Central memory CD4-positive, alpha-beta T cell (primary cell): ENCODE data around the gene MRTFA.
"Not testable (repeated sequence)": the region's sequence is repeated elsewhere in the genome, so short reads cannot be mapped to it uniquely, and the experiment has no call there.

Experiments used
- DNase-seq: peaks from one replicate; pipeline ENCODE4 v3.0.0; 2022

MRTFA gene

DNA sequence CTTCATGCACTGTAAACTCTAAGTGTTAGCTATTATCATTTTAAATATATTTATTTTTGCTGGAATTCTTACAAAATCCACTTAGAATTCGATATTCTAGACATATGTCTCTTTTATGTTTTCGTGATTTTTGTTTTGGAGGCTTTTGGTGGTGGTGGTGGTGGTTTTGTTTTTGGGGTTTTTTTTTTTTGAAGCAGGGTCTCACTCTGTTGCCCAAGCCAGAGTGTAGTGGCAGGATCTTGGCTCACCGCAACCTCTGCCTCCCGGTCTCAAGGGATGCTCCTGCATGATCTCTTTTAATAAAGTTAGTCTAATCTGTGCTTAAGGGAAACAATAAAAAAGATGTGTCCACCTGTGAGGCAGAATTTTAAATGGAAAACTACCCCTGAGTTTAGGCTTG is 117.7 kb downstream of the MRTFA start:
- no peak for DNase-seq

DNA sequence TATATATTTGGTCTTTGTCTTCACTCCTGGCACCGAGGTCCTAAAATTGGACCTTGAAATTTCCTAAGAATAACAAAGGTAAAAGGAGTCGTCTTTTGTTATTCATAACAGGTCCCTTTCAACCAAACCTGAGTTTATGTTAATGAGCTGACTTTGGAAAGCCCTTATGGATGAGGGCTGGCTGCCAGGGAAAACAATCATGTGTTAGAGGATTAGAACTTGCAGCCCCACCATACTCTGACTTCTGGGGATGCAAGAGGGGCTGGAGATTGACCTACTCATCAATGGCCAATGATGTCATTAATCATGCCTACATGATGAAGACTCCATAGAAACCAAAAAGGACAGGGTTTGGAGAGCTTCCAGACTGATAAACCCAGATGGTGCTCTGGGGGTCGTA is 118.9 kb downstream of the MRTFA start:
- DNase-seq: no peak

DNA sequence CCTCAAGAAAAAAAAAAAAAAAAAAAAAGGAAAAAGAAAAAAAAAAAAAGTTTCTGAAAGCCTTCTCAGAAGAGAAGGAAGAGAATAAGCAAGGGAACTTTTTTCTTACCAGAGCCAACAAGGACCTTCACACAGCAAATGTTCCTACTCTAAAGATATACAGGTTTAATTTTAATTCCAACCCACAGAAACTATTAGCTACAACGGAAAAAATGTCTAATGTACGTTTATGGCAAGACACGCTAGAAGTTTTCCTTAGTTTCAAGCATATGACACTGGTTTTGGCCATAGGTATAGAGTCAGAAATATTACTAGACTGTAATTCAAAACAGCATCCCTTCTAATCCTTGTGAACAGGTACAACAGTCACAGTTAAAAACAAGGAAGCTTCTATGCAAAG is 120.1 kb downstream of the MRTFA start:
- no peak for DNase-seq

DNA sequence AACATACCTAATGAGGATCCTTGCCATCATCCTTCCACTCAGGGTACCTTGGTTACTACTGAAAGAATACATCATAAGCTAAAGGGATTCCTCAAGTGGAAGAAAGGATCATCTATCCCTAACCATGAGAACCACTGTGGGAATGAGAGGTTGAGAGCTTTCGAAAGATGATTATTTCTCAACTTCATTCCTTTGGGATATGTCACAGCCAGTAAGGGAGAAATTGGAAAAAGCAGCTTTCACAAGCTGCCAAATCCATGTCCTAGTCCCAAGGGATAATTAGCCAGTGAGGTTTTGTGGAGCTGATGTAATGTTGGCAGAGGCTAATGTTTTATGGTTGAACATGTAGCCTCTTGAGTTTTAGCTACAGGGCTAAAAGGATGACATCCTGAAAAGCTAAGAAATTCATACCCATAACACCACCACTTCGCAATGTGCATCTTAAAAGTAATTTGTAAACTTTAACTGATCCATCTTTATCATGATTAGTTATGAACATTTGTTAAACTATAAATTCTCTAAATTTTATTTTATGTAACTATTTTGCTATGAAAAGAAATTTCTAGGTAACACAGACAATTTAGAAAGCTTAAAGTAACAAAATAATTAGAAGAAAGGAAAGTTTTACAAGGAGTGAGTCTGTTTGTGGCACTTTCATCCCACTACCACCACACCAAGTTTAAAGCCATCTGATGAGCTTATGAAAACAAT is 123.9 kb downstream of the MRTFA start:
- no peak for DNase-seq

DNA sequence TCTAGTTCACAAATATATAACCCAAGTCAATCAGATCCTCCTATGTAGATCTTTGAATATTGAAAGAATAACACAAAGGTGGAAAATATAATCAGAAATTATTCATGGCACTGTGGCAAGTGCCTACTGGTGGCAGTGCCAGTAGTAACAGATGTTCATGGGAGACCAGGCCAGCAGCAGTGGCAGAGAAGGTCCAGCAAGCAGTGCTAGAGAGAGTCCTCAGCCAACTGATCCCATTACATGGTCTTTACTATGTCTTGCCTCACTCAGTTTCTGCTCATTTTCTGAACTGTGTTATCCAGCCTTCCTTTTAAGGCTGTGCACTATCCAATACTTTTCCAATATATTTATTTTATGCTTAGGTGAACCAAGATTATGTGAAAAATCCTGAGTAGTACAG is 124.9 kb downstream of the MRTFA start:
- DNase-seq: no peak

DNA sequence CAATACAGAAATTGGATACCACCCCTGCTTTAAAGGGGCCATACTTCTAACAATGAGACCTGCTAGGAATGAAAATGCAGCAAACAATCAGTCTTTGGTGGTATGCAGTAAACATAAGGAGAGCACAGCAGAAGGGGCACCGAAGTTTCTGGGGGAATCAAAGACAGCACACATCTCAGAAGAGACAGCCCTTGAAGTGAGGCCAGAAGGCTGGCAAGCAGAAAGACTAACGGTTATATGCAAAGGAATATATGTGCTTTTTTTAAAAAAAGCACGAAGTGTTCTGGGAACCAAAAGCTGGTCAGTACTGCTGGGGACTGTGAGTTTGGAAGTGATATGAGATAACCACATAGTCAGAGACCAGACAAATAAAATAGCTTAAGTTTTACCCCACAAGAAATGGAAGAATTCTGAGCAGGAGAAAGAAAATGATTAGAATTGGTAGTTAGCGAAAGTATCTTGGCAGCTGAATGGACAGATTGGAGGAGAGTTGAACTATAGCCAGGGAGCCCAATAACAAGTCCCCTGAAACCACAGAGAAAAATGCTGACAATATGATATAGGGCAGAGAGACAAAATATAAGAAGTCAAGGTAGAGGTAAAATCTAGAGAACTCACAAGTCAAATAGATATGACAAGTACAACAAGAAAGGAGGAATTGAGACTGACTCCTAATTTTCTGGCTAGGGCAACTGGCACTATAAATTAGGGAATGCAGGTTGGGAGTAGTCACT is 125.7 kb downstream of the MRTFA start:
- no peak for DNase-seq

DNA sequence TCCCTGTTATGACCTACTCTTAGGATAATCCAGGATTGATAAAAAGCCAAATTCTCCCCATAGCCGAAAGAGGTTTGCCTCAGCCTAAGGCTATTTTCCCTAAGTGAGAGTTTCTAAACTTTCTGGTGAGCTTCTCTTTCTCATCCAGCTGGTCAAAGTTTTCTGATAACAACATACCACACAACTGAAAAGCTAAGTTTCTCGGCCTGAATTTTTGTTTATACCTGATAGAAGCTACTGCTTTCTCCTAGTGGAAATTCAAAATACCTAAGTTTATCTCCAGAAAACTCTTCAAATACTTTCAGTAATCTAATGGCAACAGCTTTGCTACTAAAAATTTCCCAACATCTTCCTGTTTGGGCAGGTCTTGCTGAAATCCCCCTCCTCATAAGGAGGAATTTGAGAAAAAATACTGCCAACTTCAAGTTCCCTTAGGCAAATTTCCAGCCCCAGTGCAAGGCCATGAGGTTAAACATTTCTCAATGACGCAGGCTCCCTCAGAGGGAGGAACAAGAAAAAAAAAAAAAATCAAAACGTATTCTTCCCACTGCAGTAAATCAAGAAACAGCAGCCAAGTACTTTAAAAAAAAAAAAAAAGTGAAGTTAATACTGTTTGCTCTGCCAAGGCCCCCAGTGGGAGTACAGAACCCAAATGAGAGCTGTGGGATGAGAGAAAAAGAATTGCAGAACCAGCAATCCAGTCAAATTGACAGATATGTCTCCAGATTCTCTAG is 127.0 kb downstream of the MRTFA start:
- DNase-seq: no peak

DNA sequence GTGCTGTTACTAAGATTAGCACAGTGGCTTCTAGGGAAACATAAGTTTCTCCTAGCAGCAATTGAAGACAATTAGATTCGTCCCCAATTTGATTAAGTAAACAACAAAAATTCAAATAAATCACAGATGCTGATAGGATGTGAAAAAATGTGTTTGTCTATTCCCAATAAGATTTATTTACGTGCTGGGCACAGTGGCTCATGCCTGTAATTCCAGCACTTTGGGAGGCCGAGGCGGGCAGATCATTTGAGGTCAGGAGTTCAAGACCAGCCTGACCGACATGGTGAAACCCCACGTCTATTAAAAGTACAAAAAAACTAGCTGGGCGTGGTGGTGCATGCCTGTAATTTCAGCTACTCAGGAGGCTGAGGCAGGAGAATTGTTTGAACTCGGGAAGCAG is 128.5 kb downstream of the MRTFA start:
- DNase-seq: not testable (repeated sequence)

DNA sequence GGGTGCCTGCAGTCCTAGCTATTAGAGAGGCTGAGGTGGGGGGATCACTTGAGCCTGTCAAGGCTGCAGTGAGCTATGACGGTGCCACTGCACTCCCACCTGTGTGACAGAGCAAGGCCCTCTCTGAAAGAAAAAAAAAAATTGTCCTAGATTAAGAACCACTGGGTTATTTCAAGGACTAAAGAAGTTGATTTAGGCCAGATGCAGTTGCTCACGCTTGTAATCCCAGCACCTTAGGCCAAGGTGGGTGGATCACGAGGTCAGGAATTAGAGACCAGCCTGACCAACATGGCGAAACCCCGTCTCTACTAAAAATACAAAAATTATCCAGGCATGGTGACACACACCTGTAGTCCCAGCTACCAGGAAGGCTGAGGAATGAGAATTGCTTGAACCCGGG is 129.0 kb downstream of the MRTFA start:
- DNase-seq: no peak

DNA sequence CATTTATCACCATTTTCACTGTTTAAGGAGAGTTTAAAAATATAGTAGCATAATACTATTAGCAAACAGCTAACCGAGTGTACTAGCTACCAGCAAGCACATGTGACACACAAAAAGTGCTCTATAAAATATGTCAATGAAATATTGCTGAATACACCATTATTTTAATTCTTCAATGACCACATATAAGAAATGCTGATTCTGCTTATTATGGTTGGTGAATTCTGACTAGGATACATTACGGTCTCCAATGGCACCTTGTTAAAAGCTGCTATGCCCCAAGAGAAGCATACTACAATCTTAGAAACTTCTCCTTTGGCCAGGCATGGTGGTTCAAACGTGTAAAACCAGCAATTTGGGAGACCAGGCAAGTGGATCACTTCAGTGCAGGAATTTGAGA is 129.8 kb downstream of the MRTFA start:
- no peak for DNase-seq

DNA sequence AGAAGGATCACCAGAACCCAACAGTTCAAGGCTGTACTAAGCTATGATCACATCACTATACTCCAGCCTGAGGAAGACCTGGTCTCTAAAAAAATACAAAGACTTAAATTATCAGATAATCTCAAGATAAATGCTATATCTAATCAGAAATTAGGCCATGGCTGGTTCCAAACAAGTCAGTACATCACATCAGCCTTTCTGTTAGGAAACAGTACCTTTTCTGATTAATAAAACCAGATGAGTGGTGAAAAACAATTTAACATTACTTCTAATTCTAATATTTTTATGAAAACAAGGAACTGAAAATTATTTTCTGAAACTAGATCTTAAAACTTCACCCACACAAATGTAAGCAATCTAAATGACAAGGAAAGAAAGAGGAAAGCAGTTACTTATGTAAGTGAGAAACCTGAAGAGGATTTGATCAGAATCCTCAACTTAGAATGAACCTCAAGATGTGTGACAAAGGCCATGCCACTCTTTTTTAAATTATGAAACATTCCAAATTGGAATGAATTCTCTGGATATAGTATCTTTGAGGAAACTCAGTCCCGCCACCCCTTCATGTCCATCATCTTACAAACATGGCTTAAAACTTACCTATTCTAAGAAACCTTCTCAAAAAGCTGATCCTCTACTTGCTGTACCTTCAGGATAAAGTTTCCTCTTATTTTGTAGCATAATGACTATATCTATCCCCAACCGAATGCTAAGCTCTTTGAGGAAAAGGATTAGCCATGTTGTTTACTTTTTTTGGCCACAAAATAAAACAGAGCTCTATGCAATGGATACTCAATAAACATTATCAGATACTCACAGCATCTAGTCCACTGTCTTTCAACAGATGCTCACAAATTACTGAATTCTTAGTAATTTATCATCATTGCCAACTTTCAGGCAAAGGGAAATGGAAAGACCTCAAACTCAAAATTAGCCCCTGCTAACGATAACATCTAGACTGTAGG is 132.0 kb downstream of the MRTFA start:
- no peak for DNase-seq

DNA sequence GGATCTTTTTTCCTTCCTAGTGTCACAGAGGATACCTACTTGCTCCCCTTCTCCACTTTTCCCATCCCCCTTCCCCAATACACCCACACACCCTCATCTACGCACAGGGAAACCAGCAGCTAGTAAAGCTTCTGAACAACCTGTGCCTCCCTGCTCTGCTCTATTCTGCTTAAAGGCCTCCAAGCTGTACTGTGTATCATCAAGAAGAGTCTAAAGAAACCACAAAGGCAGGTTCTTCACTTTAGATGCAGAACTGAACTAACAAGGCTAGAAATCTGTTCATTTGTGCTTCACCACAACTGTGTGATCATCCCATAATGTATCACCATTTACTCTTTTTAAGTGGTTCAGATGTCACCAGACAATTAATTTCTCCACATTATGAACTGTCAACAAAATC is 133.6 kb downstream of the MRTFA start:
- DNase-seq: no peak

DNA sequence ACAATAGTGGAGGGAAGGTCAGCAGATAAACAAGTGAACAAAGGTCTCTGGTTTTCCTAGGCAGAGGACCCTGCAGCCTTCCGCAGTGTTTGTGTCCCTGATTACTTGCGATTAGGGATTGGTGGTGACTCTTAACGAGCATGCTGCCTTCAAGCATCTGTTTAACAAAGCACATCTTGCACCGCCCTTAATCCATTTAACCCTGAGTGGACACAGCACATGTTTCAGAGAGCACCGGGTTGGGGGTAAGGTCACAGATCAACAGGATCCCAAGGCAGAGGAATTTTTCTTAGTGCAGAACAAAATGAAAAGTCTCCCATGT is 136.1 kb downstream of the MRTFA start:
- not testable (repeated sequence) for DNase-seq

DNA sequence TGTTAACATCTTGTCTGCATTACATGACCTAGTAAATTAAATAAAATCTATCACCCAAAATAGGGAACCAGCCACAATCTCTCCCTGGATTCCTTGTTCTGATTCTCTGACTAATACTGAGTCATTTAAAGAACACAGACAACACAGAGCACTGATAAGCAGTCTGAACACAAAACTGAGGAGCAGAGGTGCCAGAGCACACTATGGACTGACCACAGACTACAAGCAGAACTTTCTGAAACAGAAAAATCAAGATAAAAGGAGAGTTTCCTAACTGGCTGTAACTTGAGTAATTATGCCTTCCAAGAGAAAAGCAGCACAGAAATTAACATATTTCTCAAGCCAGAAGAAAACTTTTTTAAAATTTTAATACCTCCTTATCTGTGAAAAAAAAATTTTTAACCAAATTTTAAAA is 137.3 kb downstream of the MRTFA start:
- DNase-seq: no peak

DNA sequence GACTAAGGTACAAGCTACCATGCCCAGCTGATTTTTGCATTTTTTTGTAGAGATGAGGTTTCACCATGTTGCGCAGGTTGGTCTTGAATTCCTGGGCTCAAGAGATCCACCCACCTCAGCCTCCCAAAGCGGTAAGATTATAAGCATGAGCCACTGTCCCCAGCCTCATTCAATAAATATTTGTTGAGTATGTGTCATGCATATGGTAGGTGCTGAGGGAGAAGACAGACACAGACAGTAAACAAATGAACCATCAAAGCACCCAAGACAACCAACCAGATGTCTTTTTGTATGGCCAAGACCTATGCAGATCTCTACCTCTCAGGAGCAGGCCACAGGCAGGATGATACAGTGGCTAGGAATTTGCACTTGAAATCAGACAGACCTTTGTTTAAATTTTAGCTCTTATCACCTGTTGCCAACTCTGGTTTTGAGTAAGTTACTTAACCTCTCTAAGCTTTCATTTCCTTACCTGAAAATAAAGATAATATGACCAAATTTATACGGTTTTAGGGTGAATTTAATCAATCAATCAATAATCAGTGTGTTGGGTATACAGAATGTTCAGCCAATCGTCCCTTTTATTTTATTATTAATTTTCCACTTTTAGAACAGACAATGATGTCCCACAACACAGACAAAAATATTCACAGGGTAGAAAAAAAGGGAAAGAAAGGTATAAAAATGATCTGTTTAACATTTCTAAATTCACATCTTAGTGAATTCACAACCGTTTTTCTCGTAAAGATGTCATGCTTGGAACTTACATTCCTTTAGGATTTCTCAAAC is 137.9 kb downstream of the MRTFA start:
- no peak for DNase-seq

DNA sequence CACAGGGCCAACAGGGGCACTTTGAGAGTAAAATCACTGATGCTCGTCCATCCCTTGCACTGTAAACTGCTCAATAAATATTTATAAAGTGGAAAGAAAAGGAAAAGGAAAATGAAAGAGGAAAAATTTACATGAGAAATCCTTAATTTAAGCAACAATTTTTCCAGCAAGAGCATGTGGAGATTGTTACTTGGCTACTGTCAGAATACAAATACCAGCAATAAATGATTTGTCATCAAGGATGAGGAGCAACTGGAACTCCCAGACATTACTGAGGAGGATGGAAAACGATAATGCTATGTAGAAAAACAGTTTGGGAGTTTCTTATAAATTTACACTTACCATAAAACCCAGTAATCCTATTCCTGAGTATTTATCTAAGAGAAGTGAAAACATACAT is 143.1 kb downstream of the MRTFA start:
- no peak for DNase-seq

DNA sequence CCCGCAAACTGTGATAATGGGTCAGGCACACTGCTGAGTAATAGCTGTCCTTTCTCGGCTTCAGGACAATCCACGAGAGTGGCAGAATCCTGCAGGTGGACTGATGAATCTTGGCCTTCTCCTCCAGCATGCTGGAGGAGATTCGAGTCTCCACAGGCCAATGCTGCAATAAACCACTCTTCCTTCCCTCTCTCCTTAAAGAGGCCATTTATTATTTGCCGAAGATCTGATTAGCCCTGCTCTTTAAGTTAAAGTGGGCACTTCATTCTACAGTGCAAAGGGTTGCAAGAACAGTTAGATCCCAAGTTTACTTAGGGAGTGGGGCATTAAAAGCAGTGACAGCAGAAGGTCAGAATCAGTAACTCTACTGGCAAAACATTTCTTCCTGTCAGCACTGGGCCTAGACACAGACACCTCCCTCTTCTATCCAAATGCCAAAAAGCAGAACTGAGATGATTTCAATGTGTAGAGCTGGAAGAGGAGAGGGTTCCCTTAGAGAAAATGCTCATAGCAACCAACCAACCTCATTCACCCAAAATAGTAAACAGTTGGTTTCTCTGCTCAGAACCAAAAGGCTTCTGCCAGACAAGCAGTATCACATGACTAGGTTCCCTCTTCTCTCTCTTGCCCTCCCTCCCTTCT is 144.4 kb downstream of the MRTFA start:
- DNase-seq: peak; percentile 1

DNA sequence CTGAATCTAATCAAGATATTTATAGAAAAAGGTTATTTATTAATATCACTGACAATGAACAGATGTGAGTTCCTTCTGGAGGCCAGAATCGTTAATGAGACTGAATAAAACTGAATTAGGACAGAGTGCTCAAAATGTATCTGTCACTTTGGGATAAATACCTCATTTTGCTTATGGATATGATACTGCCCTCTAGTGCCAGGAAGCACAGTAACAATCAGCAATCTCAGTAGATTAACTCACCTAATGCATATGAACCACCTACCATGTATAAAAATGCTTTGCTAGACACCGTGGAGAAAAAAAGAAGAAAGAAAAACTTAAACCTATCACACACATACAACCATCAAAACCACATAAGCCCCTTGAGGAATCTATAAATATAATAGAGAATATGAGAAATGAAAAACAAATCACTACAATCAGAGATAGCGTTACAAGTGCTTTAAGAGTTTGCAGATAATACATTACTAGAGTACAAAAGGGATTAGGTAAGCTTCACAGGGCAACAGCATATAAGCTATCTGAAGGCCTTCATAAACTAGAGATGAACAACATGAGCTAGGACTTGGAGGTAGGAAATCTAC is 148.8 kb downstream of the MRTFA start:
- DNase-seq: peak; percentile 31

DNA sequence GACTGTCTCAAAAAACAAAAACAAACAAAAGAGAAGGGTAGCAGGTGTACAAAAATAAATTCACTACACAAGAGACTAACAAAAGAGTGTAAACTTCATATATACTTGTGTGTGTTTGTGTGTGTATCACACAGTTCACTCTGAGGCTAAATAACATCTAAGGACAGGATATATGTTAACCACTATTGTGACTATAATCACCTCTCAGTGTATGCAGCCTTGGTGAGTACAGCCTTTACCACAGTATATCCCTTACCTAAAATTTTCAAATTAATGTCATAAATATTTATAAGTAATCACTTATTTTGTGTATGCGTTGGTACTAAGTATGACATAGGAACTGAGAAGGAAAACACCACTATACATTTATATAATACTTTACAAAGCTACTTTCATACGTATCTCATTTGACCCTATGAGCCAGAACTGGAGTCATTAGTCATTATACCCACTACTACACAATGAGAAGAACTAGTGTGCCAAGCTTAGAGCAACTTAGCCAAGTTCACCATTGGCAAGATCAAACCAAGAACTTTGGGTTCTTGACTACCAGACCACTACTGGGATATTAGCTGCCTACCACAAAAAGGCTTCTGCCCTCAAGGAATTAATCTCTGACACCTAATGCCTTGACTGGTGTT is 149.4 kb downstream of the MRTFA start:
- DNase-seq: no peak

DNA sequence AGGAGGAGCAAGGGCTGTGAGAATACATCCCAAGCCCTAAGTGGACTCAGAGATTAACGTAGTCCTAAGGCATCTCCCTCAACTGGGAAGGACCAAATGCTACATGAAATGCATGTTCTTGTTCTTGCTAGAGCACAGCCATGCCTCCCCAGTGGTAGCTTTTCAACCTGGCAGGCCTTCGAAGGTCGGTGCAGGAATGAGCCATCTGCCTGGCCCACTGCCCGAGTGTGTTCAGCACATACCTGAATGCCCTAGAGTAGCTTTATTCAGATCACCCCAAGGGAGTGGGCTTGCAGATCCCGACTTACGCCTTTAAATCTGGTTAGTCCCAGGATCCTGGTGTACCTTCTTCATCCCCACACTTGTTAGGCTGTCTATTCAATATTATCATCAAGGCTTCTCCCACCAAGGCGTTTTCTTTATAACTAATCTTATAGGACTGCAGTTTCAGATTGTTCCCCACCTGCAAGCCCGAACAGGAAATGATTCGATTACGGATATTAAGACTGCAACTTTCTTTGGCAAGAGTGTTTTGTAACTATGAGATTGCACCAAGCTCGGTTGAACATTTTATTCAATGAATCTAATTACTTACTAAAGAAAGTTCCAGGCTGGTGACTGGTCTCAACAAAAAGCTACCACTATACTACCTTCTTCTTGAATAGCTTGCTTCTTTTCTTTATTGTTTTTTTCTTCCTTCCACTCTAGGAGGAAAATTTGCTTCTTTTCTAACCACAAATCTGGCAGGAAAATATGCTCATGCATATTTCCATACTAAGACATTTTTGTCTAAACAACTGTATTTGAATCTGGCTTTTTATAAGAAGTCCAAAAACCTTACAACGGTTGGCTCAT is 150.5 kb downstream of the MRTFA start:
- DNase-seq: no peak
